ENCODE results near the gene VEPH1. TPM values are rescaled to one million over a fixed set of nuclear protein-coding genes. Genes with fewer than 3 reads are reported as not detected.
A peak's percentile ranks its signal among the peaks of the same experiment; 100 is the strongest.

The VEPH1 gene
- total and polyA plus RNA-seq, 2 donors from 2014 or later: 17.8 to 29.2 TPM

- intact Hi-C loops (cut with DNase I): no loop called here
- H3K4me1 ChIP-seq (ENCODE audit: control insufficient read depth in 2 of 3, insufficient read depth in 2 of 3, low read depth in 1 of 3, low read length in 3 of 3): no peaks in the 10 kb centered on the region
- TF ChIP-seq, protein P1, sequence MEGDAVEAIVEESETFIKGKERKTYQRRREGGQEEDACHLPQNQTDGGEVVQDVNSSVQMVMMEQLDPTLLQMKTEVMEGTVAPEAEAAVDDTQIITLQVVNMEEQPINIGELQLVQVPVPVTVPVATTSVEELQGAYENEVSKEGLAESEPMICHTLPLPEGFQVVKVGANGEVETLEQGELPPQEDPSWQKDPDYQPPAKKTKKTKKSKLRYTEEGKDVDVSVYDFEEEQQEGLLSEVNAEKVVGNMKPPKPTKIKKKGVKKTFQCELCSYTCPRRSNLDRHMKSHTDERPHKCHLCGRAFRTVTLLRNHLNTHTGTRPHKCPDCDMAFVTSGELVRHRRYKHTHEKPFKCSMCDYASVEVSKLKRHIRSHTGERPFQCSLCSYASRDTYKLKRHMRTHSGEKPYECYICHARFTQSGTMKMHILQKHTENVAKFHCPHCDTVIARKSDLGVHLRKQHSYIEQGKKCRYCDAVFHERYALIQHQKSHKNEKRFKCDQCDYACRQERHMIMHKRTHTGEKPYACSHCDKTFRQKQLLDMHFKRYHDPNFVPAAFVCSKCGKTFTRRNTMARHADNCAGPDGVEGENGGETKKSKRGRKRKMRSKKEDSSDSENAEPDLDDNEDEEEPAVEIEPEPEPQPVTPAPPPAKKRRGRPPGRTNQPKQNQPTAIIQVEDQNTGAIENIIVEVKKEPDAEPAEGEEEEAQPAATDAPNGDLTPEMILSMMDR (IDR thresholded peaks at IDR 0.05; ENCODE audit: borderline replicate concordance, extremely low read depth, insufficient read depth): no peak
- no peaks in the 10 kb centered on the region for H3K9me3 ChIP-seq (ENCODE audit: control insufficient read depth in 2 of 3, insufficient read depth in 1 of 3, low read length in 3 of 3)
- no peaks in the 10 kb centered on the region for H3K36me3 ChIP-seq (ENCODE audit: control insufficient read depth in 2 of 3, insufficient read depth in 3 of 3, low read length in 3 of 3)
- no peak overlapping the region for H3K4me3 ChIP-seq (ENCODE audit: low read length in 3 of 3)
- FAIRE-seq: no peak
- no peak for DNase-seq
- H3K27ac ChIP-seq (ENCODE audit: low read depth in 2 of 2, low read length in 2 of 2): no peak overlapping the region
- H3K27me3 ChIP-seq (ENCODE audit: control insufficient read depth, insufficient read depth, low read length): no peaks in the 10 kb centered on the region
- H3K9ac ChIP-seq (ENCODE audit: low read length in 3 of 3): no peak overlapping the region
Measured at GRCh38 chr3:157241599-157241998, 261.6 kb downstream of the VEPH1 start.

GRCh38 chr3:157240408-157240807 lies 262.8 kb downstream of the VEPH1 start:
- H3K36me3 ChIP-seq (ENCODE audit: control insufficient read depth in 2 of 3, insufficient read depth in 3 of 3, low read length in 3 of 3): no peaks in the 10 kb centered on the region
- H3K27ac ChIP-seq (ENCODE audit: low read depth in 2 of 2, low read length in 2 of 2): no peak overlapping the region
- FAIRE-seq (no peak), DNase-seq (no peak)
- no peak overlapping the region for H3K4me3 ChIP-seq (ENCODE audit: low read length in 3 of 3)
- no peaks in the 10 kb centered on the region for H3K4me1 ChIP-seq (ENCODE audit: control insufficient read depth in 2 of 3, insufficient read depth in 2 of 3, low read depth in 1 of 3, low read length in 3 of 3)
- H3K9ac ChIP-seq (ENCODE audit: low read length in 3 of 3): no peak overlapping the region
- TF ChIP-seq, protein P1 (IDR thresholded peaks at IDR 0.05; ENCODE audit: borderline replicate concordance, extremely low read depth, insufficient read depth): no peak
- H3K9me3 ChIP-seq (ENCODE audit: control insufficient read depth in 2 of 3, insufficient read depth in 1 of 3, low read length in 3 of 3): no peaks in the 10 kb centered on the region
- H3K27me3 ChIP-seq (ENCODE audit: control insufficient read depth, insufficient read depth, low read length): no peaks in the 10 kb centered on the region
- intact Hi-C loops (cut with DNase I): no loop called here

DNA sequence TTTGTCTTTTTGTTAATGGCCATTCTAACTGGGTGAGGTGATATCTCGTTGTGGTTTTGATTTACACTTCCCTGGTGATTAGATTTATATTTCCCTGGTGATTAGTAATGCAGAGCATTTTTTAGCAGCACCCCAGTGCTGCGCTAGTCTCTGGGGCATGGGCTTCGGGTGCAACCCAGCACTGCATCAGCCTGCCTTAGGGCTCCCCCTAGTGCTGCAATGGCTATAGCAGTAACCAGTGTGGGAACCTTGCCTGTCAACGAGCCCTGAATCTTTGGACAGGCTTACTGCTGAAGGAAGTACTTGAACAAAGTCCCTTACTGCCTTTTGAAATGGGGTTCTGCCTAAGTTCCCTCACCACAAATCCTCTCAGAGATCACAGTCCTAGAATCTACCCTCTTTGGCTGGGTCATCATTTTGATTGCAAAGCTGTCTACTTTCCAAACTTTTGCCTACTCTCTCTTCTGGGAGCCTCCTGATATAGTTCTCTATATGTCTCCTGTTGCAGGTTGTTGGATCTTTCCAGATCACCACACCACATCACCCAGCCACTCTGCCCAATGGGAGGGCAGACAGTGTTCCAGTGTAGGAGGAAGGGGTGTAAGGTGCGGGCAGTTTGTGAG lies 264.0 kb downstream of the VEPH1 start:
- no peaks in the 10 kb centered on the region for H3K36me3 ChIP-seq (ENCODE audit: control insufficient read depth in 2 of 3, insufficient read depth in 3 of 3, low read length in 3 of 3)
- DNase-seq (peak in 4 of 5 donors; percentile 43 to 74 (median 56)), FAIRE-seq (no peak)
- no peak overlapping the region for H3K9ac ChIP-seq (ENCODE audit: low read length in 3 of 3)
- TF ChIP-seq, protein P1 (IDR thresholded peaks at IDR 0.05; ENCODE audit: borderline replicate concordance, extremely low read depth, insufficient read depth): peak; percentile 66
- no peaks in the 10 kb centered on the region for H3K4me1 ChIP-seq (ENCODE audit: control insufficient read depth in 2 of 3, insufficient read depth in 2 of 3, low read depth in 1 of 3, low read length in 3 of 3)
- no peaks in the 10 kb centered on the region for H3K27me3 ChIP-seq (ENCODE audit: control insufficient read depth, insufficient read depth, low read length)
- H3K9me3 ChIP-seq (ENCODE audit: control insufficient read depth in 2 of 3, insufficient read depth in 1 of 3, low read length in 3 of 3): no peaks in the 10 kb centered on the region
- no peak overlapping the region for H3K4me3 ChIP-seq (ENCODE audit: low read length in 3 of 3)
- H3K27ac ChIP-seq (ENCODE audit: low read depth in 2 of 2, low read length in 2 of 2): no peak overlapping the region
- intact Hi-C loops (cut with DNase I): no loop called here

DNA sequence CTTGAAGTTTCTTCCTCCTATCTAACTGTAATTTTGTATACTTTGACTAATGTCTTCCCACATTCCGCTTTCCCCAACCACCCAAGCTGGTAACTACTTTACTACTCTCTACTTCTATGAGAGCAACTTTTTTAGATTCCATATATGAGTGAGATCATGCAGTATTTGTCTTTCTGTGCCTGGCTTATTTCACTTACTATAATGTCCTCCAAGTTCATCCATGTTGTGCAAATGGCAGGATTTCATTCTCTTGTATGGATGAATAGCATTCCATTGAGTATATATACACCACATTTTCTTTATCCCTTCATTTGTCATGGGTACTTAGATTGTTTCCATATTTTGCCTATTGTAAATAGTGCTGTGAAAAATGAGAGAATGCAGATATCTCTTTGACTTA lies 264.8 kb downstream of the VEPH1 start:
- H3K36me3 ChIP-seq (ENCODE audit: control insufficient read depth in 2 of 3, insufficient read depth in 3 of 3, low read length in 3 of 3): no peaks in the 10 kb centered on the region
- DNase-seq: no peak
- no peak for FAIRE-seq
- H3K4me3 ChIP-seq (ENCODE audit: low read length in 3 of 3): no peak overlapping the region
- no peaks in the 10 kb centered on the region for H3K9me3 ChIP-seq (ENCODE audit: control insufficient read depth in 2 of 3, insufficient read depth in 1 of 3, low read length in 3 of 3)
- H3K27me3 ChIP-seq (ENCODE audit: control insufficient read depth, insufficient read depth, low read length): no peaks in the 10 kb centered on the region
- no peak overlapping the region for H3K9ac ChIP-seq (ENCODE audit: low read length in 3 of 3)
- no peak overlapping the region for H3K27ac ChIP-seq (ENCODE audit: low read depth in 2 of 2, low read length in 2 of 2)
- H3K4me1 ChIP-seq (ENCODE audit: control insufficient read depth in 2 of 3, insufficient read depth in 2 of 3, low read depth in 1 of 3, low read length in 3 of 3): no peaks in the 10 kb centered on the region
- intact Hi-C loops (cut with DNase I): no loop called here
- TF ChIP-seq, protein P1 (IDR thresholded peaks at IDR 0.05; ENCODE audit: borderline replicate concordance, extremely low read depth, insufficient read depth): no peak

Measured in kidney (tissue), 14 donors.